Peyer's patch (tissue), 4 donors: ENCODE data around the gene NUP62.

Experiments
- POLR2A ChIP-seq, 2 donors: fragments of 450-650 bp; IDR thresholded peaks; one replicate each; pipeline ENCODE4 v1.5.1; 2017; ENCODE audit warnings: antibody characterized with exemption in 2 of 2, mild to moderate bottlenecking in 2 of 2, moderate library complexity in 2 of 2
- TF ChIP-seq, protein P1 (sequence below), 6 experiments: fragments of 450-650 bp in 4 of 6; fragments of 200-600 bp in 2 of 6; sonication (generic) in 1 of 6; IDR thresholded peaks; one replicate each; pipeline ENCODE4 v1.5.1; 2017 to 2019; ENCODE audit warnings: antibody characterized with exemption in 6 of 6, mild to moderate bottlenecking in 3 of 6, moderate library complexity in 1 of 6

DNA sequence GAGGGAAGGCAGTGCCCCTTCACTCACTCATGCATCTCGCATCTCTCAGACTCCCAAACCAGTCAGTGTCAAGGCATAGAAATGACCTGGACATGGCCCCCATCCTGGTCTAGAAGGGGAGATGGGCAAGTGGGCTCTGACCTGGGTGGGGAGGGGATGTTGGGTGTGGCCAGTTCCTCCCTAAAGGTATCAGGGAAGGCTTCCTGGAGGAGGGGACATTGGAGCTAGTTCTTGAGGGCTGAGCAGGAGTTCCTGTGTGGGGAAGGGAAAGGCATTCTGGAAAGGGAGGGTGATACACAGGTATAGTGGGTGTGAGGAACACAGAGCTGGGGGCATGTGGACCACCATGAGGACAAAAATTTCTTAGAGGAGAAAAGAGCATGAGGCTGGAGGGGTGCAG lies 36.6 kb downstream of the NUP62 start:
- TF ChIP-seq, protein P1, sequence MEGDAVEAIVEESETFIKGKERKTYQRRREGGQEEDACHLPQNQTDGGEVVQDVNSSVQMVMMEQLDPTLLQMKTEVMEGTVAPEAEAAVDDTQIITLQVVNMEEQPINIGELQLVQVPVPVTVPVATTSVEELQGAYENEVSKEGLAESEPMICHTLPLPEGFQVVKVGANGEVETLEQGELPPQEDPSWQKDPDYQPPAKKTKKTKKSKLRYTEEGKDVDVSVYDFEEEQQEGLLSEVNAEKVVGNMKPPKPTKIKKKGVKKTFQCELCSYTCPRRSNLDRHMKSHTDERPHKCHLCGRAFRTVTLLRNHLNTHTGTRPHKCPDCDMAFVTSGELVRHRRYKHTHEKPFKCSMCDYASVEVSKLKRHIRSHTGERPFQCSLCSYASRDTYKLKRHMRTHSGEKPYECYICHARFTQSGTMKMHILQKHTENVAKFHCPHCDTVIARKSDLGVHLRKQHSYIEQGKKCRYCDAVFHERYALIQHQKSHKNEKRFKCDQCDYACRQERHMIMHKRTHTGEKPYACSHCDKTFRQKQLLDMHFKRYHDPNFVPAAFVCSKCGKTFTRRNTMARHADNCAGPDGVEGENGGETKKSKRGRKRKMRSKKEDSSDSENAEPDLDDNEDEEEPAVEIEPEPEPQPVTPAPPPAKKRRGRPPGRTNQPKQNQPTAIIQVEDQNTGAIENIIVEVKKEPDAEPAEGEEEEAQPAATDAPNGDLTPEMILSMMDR (IDR thresholded peaks at IDR 0.05) = no peak
- TF ChIP-seq POLR2A (IDR thresholded peaks at IDR 0.05) = no peak
